AG04450 (cell line): ENCODE results near the gene KCTD21. TPM values are rescaled to one million over a fixed set of nuclear protein-coding genes. Genes with fewer than 3 reads are reported as not detected.
"Not testable (repeated sequence)": the region's sequence is repeated elsewhere in the genome, so short reads cannot be mapped to it uniquely, and the experiment has no call there.

Source experiments
- CTCF ChIA-PET: fragments of 300-600, 350-600 bp; formaldehyde crosslinking; extraction: SDS; loops from one replicate; lab custom pipeline; 2022; ENCODE audit warnings: antibody characterized with exemption, inconsistent platforms; lab: Charles Lee
- POLR2A ChIA-PET: fragments of 350-600 bp; formaldehyde crosslinking; extraction: SDS; loops from one replicate; lab custom pipeline; 2021; ENCODE audit warnings: antibody characterized with exemption, inconsistent platforms; lab: Yijun Ruan, JAX
- DNase-seq: peaks from one replicate; pipeline ENCODE4 v3.0.0-alpha.2; 2011; ENCODE audit warnings: low read depth, low spot score
- H3K27ac ChIP-seq: one replicate; pipeline ENCODE4 v1.5.1; 2012; ENCODE audit warnings: low read depth, low read length, control low read depth
- H3K27me3 ChIP-seq: one replicate; pipeline ENCODE4 v1.6.0; 2012; ENCODE audit warnings: low read length; ENCODE audit not compliant: control insufficient read depth, insufficient read depth
- H3K4me3 ChIP-seq: 2 replicates; pipeline ENCODE4 v1.5.1; 2011; ENCODE audit warnings: mild to moderate bottlenecking, low read depth, low read length, control low read depth
- H3K9me3 ChIP-seq: 2 replicates; pipeline ENCODE4 v1.5.1; 2012; ENCODE audit warnings: low read length; ENCODE audit not compliant: control insufficient read depth, insufficient read depth
- CTCF ChIP-seq: IDR thresholded peaks from 2 replicates; pipeline ENCODE4 v1.5.1; 2011; ENCODE audit warnings: low read depth, low read length, control low read depth, inconsistent platforms
- polyA plus RNA-seq: library from polyadenylated mRNA; depleted of rRNA; stranded (reverse); fragments of >200 nt; gene quantifications from 2 replicates; pipeline ENCODE4 v1.2.3, GENCODE V29; 2011

The KCTD21 gene
- polyA plus RNA-seq, 1 experiment, result 18.4 TPM

GRCh38 chr11:78176605-78177141 is 11.8 kb downstream of the KCTD21 start:
- TF ChIP-seq CTCF, result no peak
- ChIA-PET POLR2A (no interaction called here), CTCF (no interaction called here)
- H3K9me3 ChIP-seq, result no peaks in the 10 kb centered on the region
- H3K27me3 ChIP-seq, result no peaks in the 10 kb centered on the region
- H3K4me3 ChIP-seq, result no peak overlapping the region
- no peak for DNase-seq
- no peak overlapping the region for H3K27ac ChIP-seq

- DNase-seq, H3K9me3 ChIP-seq, H3K27me3 ChIP-seq, H3K4me3 ChIP-seq, CTCF ChIA-PET, POLR2A ChIA-PET, H3K27ac ChIP-seq: not testable (repeated sequence)
Observed at GRCh38 chr11:78175862-78176261, 12.6 kb downstream of the KCTD21 start.

- no peak for TF ChIP-seq CTCF
- CTCF ChIA-PET, result no interaction called here
Observed at GRCh38 chr11:78171951-78172350, 16.5 kb downstream of the KCTD21 start.

GRCh38 chr11:78170874-78171549 is 17.4 kb downstream of the KCTD21 start:
- ChIA-PET CTCF (interaction anchor here (1.3 kb wide), 1 partner anchor 393 kb away, joined by 5 read pairs; no protein-coding TSS in a partner anchor), POLR2A (interaction anchor here (0.6 kb wide), 1 partner anchor 12 kb away, joined by 3 read pairs; no protein-coding TSS in a partner anchor)
- H3K27ac ChIP-seq, result peak overlapping the region; percentile 31
- TF ChIP-seq CTCF, result no peak
- H3K9me3 ChIP-seq, result no peaks in the 10 kb centered on the region
- H3K27me3 ChIP-seq, result no peaks in the 10 kb centered on the region
- no peak overlapping the region for H3K4me3 ChIP-seq
- no peak for DNase-seq

More at GRCh38 chr11:78171951-78172350, 16.5 kb downstream of the KCTD21 start:
- POLR2A ChIA-PET, result interaction anchor here (0.6 kb wide), 1 partner anchor 13 kb away, joined by 3 read pairs; no protein-coding TSS in a partner anchor
- Histone ChIP-seq H3K27me3 (no peaks in the 10 kb centered on the region), H3K27ac (no peak overlapping the region), H3K9me3 (no peaks in the 10 kb centered on the region), H3K4me3 (no peak overlapping the region)
- no peak for DNase-seq

- ChIA-PET CTCF (interaction anchor here (1.3 kb wide), 1 partner anchor 394 kb away, joined by 5 read pairs; no protein-coding TSS in a partner anchor), POLR2A (no interaction called here)
- Histone ChIP-seq H3K27me3 (no peaks in the 10 kb centered on the region), H3K27ac (peak overlapping the region; percentile 31), H3K9me3 (no peaks in the 10 kb centered on the region), H3K4me3 (no peak overlapping the region)
- no peak for DNase-seq
- no peak for TF ChIP-seq CTCF
Observed at GRCh38 chr11:78170413-78170812, 18.0 kb downstream of the KCTD21 start.
